KMS-11 (cell line): ENCODE measurements around the gene RUFY1.
"Not testable (repeated sequence)": the region's sequence is repeated elsewhere in the genome, so short reads cannot be mapped to it uniquely, and the experiment has no call there.

Experiments used
- H2AFZ ChIP-seq: fragments of 200-600 bp; sonication (generic); 2 replicates; pipeline ENCODE4 v1.6.1; 2016; ENCODE audit warnings: antibody characterized with exemption, mixed run types, low read depth
- H3K27ac ChIP-seq: fragments of 200-600 bp; sonication (generic); 2 replicates; pipeline ENCODE4 v1.6.1; 2016; ENCODE audit warnings: mild to moderate bottlenecking, mixed run types
- H3K27me3 ChIP-seq: fragments of 200-600 bp; sonication (generic); 2 replicates; pipeline ENCODE4 v1.6.1; 2017; ENCODE audit warnings: mild to moderate bottlenecking, low read depth, mixed run types, moderate library complexity; ENCODE audit not compliant: insufficient read depth
- H3K36me3 ChIP-seq: fragments of 200-600 bp; sonication (generic); 2 replicates; pipeline ENCODE4 v1.6.1; 2017; ENCODE audit warnings: mild to moderate bottlenecking, mixed run types; ENCODE audit not compliant: insufficient read depth
- H3K4me1 ChIP-seq: fragments of 200-600 bp; sonication (generic); 2 replicates; pipeline ENCODE4 v1.6.1; 2016; ENCODE audit warnings: mild to moderate bottlenecking, low read depth, mixed run types; ENCODE audit not compliant: poor library complexity, severe bottlenecking
- H3K4me2 ChIP-seq: fragments of 200-600 bp; sonication (generic); 2 replicates; pipeline ENCODE4 v1.7.0; 2016; ENCODE audit warnings: mild to moderate bottlenecking, mixed run types
- H3K4me3 ChIP-seq: fragments of 200-600 bp; sonication (generic); IDR thresholded peaks from 2 replicates; pipeline ENCODE4 v1.6.1; 2017; ENCODE audit warnings: low read depth, low read length, mixed read lengths; ENCODE audit not compliant: insufficient read depth
- H3K79me2 ChIP-seq: fragments of 200-600 bp; sonication (generic); 2 replicates; pipeline ENCODE4 v1.6.1; 2016; ENCODE audit warnings: low read depth, mixed run types; ENCODE audit not compliant: insufficient read depth
- H3K9ac ChIP-seq: fragments of 200-600 bp; sonication (generic); 2 replicates; pipeline ENCODE4 v1.6.1; 2016; ENCODE audit warnings: mild to moderate bottlenecking, mixed run types
- H4K20me1 ChIP-seq: fragments of 200-600 bp; sonication (generic); 2 replicates; pipeline ENCODE4 v1.6.1; 2016; ENCODE audit warnings: mild to moderate bottlenecking, mixed run types; ENCODE audit not compliant: insufficient read depth
- TF ChIP-seq, protein P1 (sequence below): fragments of 200-600 bp; sonication (generic); conservative IDR thresholded peaks from 2 replicates; pipeline ENCODE4 v1.6.1; 2017; ENCODE audit warnings: low read depth, mild to moderate bottlenecking, antibody characterized with exemption, low read length, moderate library complexity, mixed read lengths

The RUFY1 gene

DNA sequence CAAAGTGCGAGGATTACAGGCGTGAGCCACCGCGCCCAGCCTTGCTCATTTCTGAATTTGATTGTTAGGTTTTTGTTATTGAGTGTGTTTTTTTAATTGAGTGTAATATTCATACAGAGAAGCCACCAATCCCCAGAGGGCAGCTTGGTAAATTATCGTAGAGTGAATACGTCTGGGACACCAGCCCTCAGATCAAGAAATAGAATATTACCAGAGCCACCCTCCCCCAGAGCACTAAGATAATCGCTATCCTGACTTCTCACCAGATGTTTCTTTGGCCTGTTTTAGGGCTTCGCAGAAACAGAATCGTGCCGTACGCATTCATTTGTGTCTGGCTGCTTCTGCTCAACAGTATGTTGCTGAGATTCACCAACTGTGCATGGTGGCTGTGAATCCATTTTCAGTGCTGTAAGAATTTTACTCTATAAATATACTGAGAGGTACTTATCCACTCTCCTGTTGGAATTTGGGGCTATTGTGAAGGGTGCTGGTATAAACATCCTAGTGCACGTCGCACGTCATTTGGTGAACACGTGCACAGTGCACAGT is 37.8 kb upstream of the RUFY1 start:
- H3K27ac ChIP-seq, result no peak overlapping the region
- H2AFZ ChIP-seq, result no peak overlapping the region
- H3K4me1 ChIP-seq, result no peaks in the 10 kb centered on the region
- H3K4me3 ChIP-seq, result no peak overlapping the region
- H3K9ac ChIP-seq, result no peak overlapping the region
- no peaks in the 10 kb centered on the region for H3K79me2 ChIP-seq
- H3K4me2 ChIP-seq, result no peak overlapping the region
- TF ChIP-seq, protein P1, sequence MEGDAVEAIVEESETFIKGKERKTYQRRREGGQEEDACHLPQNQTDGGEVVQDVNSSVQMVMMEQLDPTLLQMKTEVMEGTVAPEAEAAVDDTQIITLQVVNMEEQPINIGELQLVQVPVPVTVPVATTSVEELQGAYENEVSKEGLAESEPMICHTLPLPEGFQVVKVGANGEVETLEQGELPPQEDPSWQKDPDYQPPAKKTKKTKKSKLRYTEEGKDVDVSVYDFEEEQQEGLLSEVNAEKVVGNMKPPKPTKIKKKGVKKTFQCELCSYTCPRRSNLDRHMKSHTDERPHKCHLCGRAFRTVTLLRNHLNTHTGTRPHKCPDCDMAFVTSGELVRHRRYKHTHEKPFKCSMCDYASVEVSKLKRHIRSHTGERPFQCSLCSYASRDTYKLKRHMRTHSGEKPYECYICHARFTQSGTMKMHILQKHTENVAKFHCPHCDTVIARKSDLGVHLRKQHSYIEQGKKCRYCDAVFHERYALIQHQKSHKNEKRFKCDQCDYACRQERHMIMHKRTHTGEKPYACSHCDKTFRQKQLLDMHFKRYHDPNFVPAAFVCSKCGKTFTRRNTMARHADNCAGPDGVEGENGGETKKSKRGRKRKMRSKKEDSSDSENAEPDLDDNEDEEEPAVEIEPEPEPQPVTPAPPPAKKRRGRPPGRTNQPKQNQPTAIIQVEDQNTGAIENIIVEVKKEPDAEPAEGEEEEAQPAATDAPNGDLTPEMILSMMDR, result no peak
- no peaks in the 10 kb centered on the region for H3K27me3 ChIP-seq
- H4K20me1 ChIP-seq, result no peaks in the 10 kb centered on the region
- H3K36me3 ChIP-seq, result no peaks in the 10 kb centered on the region

DNA sequence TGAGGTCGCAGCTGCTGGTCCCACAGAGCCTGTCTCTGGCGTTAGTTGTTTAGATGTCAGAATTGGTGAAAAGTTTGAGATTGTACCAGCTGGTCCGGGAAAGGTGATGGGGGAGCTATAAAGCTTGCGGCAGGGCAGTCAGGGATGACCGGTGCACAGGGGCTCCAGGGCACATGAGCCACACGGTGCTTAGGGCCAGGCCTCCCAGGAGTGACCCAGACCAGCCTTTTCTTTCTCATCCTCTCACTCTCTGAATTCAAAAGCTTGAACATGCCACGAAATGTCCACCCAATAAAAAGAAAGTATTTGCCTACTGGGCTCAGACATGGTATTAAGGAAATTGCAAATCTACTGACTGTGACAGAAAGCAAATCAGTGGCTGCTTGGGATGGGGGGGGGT is 34.9 kb upstream of the RUFY1 start:
- not testable (repeated sequence) for H3K79me2 ChIP-seq

DNA sequence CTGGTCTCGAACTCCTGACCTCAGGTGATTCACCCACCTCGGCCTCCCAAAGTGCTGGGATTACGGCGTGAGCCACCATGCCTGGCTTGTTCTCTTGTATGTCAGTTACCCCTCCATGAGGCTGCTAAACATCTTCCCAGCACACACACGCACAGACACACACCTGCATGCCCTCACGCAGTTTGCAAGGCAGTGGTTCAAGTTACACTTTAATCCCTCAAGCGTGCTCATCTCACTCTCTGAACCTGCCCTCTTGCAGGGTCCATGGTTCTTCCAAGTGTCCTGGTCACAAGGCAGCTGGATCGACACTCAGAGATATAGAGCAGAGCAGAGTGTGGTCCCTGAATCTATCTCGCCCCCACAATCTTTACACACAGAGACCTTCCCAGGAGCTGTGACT is 34.1 kb upstream of the RUFY1 start:
- no peaks in the 10 kb centered on the region for H4K20me1 ChIP-seq
- H3K27me3 ChIP-seq, result no peaks in the 10 kb centered on the region
- no peak overlapping the region for H2AFZ ChIP-seq
- no peaks in the 10 kb centered on the region for H3K79me2 ChIP-seq
- no peak overlapping the region for H3K4me3 ChIP-seq
- TF ChIP-seq, protein P1, result no peak
- no peaks in the 10 kb centered on the region for H3K4me1 ChIP-seq
- H3K9ac ChIP-seq, result no peak overlapping the region
- H3K27ac ChIP-seq, result no peak overlapping the region
- no peaks in the 10 kb centered on the region for H3K36me3 ChIP-seq
- H3K4me2 ChIP-seq, result no peak overlapping the region

More for the DNA sequence above, 34.9 kb upstream of the RUFY1 start:
- H3K4me3 ChIP-seq, H2AFZ ChIP-seq, H3K27ac ChIP-seq, H3K4me1 ChIP-seq, H3K27me3 ChIP-seq, H3K4me2 ChIP-seq, H3K36me3 ChIP-seq, H3K9ac ChIP-seq, H4K20me1 ChIP-seq: not testable (repeated sequence)

DNA sequence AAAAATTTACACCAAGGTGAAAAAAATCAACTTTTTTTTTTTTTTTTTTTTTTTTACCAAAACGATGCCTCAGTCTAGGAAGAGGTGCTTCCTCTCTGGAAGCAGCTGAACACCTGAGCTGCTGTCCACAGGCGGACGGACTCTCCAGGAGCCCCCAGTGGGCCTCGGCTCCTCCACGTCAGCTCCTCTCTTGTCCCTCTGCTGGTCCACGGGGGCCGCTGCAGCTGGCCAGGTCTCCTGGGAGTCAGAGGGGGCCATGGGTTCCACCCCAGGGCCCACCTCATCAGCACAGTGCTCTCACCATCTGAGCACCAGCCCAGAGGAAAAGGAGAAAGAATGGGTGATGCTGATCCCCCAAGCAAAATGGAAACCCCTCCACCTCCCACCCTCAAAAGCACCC is 32.6 kb upstream of the RUFY1 start:
- not testable (repeated sequence) for H3K27me3 ChIP-seq, H4K20me1 ChIP-seq, H3K4me3 ChIP-seq, H3K4me2 ChIP-seq, H3K9ac ChIP-seq, H3K4me1 ChIP-seq, H2AFZ ChIP-seq, H3K36me3 ChIP-seq, H3K27ac ChIP-seq, H3K79me2 ChIP-seq

DNA sequence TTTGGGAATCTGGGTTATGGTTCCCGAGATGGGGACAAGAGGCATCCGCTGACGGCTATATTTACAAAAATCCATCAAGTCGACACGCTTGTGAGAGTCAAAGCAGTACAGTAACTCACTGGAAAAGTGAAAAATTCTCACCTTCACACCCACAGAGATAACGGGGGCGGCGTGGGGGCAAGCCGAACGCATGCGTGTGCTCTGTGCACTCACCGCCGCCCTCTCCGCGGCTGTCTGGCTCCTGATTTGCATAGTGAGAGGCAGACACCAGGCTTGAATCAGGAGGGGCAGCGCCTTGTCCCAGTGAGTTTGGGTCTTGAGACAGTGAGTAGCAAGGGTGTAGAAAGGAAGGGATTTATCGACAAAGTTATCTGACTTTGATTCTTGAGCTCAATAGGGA is 32.0 kb upstream of the RUFY1 start:
- not testable (repeated sequence) for H3K9ac ChIP-seq, H2AFZ ChIP-seq, H3K79me2 ChIP-seq, H3K4me1 ChIP-seq, H3K27ac ChIP-seq, H3K4me2 ChIP-seq, H3K27me3 ChIP-seq, H4K20me1 ChIP-seq, H3K4me3 ChIP-seq, H3K36me3 ChIP-seq

DNA sequence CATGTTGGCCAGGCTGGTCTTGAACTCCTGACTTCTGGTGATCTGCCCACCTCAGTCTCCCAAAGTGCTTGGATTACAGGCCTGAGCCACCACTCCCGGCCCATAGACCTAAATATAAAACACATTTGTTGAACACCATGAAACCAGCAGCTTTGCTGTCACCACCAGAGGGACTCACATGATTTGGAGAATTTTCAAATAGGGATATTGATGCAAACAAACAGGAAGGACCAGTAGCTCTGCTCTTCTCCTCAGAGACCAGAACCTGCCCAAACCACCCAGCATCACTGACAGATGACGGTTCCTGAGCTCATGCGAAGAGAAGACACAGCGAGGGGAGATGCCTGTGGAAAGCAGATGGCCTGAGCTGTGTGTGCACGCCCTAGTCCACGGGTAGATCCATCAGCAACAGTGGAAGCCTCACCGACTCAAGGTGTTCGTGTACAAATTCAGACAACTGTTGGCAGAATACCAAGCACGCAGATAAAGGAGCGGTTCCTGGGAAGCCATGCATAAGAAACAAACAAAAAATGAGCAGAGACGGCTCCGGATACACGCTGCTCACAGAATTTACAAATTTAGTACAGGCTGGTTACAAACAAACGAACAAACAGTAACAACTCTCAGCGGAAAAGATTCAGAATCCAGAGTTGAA is 30.8 kb upstream of the RUFY1 start:
- H3K27me3 ChIP-seq, H3K79me2 ChIP-seq, H3K4me2 ChIP-seq, H3K36me3 ChIP-seq, H2AFZ ChIP-seq, H4K20me1 ChIP-seq, H3K4me3 ChIP-seq, H3K9ac ChIP-seq, H3K4me1 ChIP-seq, H3K27ac ChIP-seq: not testable (repeated sequence)

DNA sequence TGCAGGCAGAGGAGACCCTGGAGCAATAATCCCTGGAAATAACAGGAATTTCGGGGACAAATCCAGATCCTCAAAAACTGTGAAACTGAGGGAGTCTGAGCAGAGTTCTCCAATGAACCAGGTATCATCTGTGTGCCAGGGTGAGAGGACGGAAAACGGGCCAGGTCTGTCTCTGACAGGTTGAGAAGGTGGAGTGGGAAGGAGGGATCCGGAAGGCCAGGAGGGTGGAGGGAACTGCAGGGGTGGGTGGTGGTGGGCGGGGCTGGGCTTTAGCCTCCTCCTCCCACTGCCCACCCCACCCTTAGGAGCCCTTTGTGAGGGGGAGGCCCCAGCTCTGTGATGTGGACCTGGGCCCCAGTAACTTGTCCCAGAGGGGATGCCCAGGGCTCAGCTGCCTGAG is 28.2 kb upstream of the RUFY1 start:
- H3K27me3 ChIP-seq, H2AFZ ChIP-seq, H3K4me1 ChIP-seq, H3K36me3 ChIP-seq, H3K9ac ChIP-seq, H3K79me2 ChIP-seq, H3K4me2 ChIP-seq, H3K4me3 ChIP-seq, H3K27ac ChIP-seq, H4K20me1 ChIP-seq: not testable (repeated sequence)
